GM19043 (cell line): ENCODE results near the gene KCNF1.

ENCODE experiments used
- ATAC-seq: cut with Tn5 transposase; IDR thresholded peaks from one replicate; pipeline ENCODE4 v1.9.1; 2021; ENCODE audit warnings: low read depth; ENCODE audit not compliant: unreplicated experiment

KCNF1 gene

GRCh38 chr2:10960606-10961489 lies 49.1 kb downstream of the KCNF1 start:
- ATAC-seq = no peak

- ATAC-seq = no peak
Observed at GRCh38 chr2:10961490-10961875, 49.7 kb downstream of the KCNF1 start.

- ATAC-seq = no peak
Observed at GRCh38 chr2:10962004-10962403, 50.3 kb downstream of the KCNF1 start.

GRCh38 chr2:10963155-10963554 lies 51.4 kb downstream of the KCNF1 start:
- no peak for ATAC-seq
